ENCODE results near the gene TYMP.

DNA sequence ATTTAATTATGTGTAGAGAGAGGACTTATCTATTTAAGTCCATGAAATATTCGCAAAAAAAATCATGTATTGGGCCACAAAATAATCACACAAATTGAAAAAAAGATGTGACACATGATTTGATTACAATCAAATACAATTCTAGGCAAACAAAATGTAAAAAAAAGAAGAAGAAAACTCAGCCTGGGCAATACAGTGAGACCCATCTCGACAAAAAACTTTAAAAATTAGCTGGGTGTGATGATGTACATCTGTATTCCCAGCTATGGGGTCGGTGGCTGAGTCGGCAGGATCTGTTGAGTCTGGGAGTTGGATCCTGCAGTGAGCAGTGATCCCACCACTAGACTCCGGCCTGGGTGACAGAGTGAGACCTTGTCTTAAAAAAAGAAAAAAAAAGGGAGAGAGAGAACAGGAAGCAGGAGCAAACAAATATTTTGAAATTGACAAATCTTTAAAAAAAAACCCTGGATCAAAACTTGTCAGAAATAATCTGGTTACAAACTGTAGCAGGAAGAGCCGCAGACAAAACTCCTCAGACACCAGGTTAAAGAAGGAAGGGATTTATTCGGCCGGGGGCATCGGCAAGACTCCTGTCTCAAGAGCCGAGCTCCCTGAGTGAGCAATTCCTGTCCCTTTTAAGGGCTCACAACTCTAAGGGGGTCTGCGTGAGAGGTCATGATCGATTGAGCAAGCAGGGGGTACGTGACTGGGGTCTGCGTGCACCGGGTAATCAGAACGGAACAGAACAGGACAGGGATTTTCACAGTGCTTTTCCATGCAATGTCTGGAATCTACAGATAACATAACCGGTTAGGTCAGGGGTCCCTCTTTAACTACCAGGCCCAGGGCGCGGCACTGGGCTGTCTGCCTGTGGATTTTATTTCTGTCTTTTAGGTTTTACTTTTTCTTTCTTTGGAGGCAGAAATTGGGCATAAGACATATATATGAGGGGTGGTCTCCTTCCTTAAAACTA, 3.3 kb upstream of the TYMP start:
- TF ChIP-seq, protein P1, sequence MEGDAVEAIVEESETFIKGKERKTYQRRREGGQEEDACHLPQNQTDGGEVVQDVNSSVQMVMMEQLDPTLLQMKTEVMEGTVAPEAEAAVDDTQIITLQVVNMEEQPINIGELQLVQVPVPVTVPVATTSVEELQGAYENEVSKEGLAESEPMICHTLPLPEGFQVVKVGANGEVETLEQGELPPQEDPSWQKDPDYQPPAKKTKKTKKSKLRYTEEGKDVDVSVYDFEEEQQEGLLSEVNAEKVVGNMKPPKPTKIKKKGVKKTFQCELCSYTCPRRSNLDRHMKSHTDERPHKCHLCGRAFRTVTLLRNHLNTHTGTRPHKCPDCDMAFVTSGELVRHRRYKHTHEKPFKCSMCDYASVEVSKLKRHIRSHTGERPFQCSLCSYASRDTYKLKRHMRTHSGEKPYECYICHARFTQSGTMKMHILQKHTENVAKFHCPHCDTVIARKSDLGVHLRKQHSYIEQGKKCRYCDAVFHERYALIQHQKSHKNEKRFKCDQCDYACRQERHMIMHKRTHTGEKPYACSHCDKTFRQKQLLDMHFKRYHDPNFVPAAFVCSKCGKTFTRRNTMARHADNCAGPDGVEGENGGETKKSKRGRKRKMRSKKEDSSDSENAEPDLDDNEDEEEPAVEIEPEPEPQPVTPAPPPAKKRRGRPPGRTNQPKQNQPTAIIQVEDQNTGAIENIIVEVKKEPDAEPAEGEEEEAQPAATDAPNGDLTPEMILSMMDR (conservative IDR thresholded peaks at IDR 0.05 in 1 of 2, IDR thresholded peaks at IDR 0.05 in 1 of 2; ENCODE audit: low read depth in 1 of 2, low read length in 2 of 2) = no peak
- no peak for TF ChIP-seq EZH2 (IDR thresholded peaks at IDR 0.05; ENCODE audit: low read length, missing control alignments)

Data from fibroblast of lung (primary cell).